ENCODE measurements around the gene LYSMD2.
"Not testable (repeated sequence)": the region's sequence is repeated elsewhere in the genome, so short reads cannot be mapped to it uniquely, and the experiment has no call there.

LYSMD2 gene

GRCh38 chr15:51737522-51738305, at the start of gene LYSMD2:
LYSMD2 (minus strand) TSS chr15:51737655; CDS start chr15:51737622, 33 bp downstream.
- peak; percentile 36 for DNase-seq (ENCODE audit: low read depth)

GRCh38 chr15:51787130-51787529, 49.7 kb upstream of the LYSMD2 start:
- DNase-seq (ENCODE audit: low read depth): not testable (repeated sequence)

- DNase-seq (ENCODE audit: low read depth): no peak
Measured at GRCh38 chr15:51783967-51784366, 46.5 kb upstream of the LYSMD2 start.

GRCh38 chr15:51782357-51782896, 45.0 kb upstream of the LYSMD2 start:
- DNase-seq (ENCODE audit: low read depth): no peak

GRCh38 chr15:51781506-51781905, 44.1 kb upstream of the LYSMD2 start:
- no peak for DNase-seq (ENCODE audit: low read depth)

GRCh38 chr15:51780636-51781035, 43.2 kb upstream of the LYSMD2 start:
- no peak for DNase-seq (ENCODE audit: low read depth)

- DNase-seq (ENCODE audit: low read depth): no peak
Measured at GRCh38 chr15:51776952-51777569, 39.6 kb upstream of the LYSMD2 start.

- no peak for DNase-seq (ENCODE audit: low read depth)
Measured at GRCh38 chr15:51775967-51776816, 38.7 kb upstream of the LYSMD2 start.

GRCh38 chr15:51774916-51775315, 37.5 kb upstream of the LYSMD2 start:
- no peak for DNase-seq (ENCODE audit: low read depth)

- no peak for DNase-seq (ENCODE audit: low read depth)
Measured at GRCh38 chr15:51771773-51772172, 34.3 kb upstream of the LYSMD2 start.

- DNase-seq (ENCODE audit: low read depth): no peak
Measured at GRCh38 chr15:51770902-51771301, 33.4 kb upstream of the LYSMD2 start.

GRCh38 chr15:51768018-51768417, 30.6 kb upstream of the LYSMD2 start:
- DNase-seq (ENCODE audit: low read depth): no peak

GRCh38 chr15:51766341-51766740, 28.9 kb upstream of the LYSMD2 start:
- DNase-seq (ENCODE audit: low read depth): no peak

- no peak for DNase-seq (ENCODE audit: low read depth)
Measured at GRCh38 chr15:51765751-51766150, 28.3 kb upstream of the LYSMD2 start.

- DNase-seq (ENCODE audit: low read depth): no peak
Measured at GRCh38 chr15:51760805-51761204, 23.4 kb upstream of the LYSMD2 start.

- DNase-seq (ENCODE audit: low read depth): no peak
Measured at GRCh38 chr15:51759557-51760070, 22.2 kb upstream of the LYSMD2 start.

- DNase-seq (ENCODE audit: low read depth): no peak
Measured at GRCh38 chr15:51758645-51759044, 21.2 kb upstream of the LYSMD2 start.

- no peak for DNase-seq (ENCODE audit: low read depth)
Measured at GRCh38 chr15:51757450-51757849, 20.0 kb upstream of the LYSMD2 start.

- DNase-seq (ENCODE audit: low read depth): no peak
Measured at GRCh38 chr15:51756482-51756881, 19.0 kb upstream of the LYSMD2 start.

GRCh38 chr15:51755790-51756189, 18.3 kb upstream of the LYSMD2 start:
- no peak for DNase-seq (ENCODE audit: low read depth)

- no peak for DNase-seq (ENCODE audit: low read depth)
Measured at GRCh38 chr15:51754267-51754666, 16.8 kb upstream of the LYSMD2 start.

GRCh38 chr15:51752888-51753287, 15.4 kb upstream of the LYSMD2 start:
- DNase-seq (ENCODE audit: low read depth): no peak
